Measurements from ENCODE around the gene ST6GALNAC4.

ST6GALNAC4 gene, protein sequence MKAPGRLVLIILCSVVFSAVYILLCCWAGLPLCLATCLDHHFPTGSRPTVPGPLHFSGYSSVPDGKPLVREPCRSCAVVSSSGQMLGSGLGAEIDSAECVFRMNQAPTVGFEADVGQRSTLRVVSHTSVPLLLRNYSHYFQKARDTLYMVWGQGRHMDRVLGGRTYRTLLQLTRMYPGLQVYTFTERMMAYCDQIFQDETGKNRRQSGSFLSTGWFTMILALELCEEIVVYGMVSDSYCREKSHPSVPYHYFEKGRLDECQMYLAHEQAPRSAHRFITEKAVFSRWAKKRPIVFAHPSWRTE

DNA sequence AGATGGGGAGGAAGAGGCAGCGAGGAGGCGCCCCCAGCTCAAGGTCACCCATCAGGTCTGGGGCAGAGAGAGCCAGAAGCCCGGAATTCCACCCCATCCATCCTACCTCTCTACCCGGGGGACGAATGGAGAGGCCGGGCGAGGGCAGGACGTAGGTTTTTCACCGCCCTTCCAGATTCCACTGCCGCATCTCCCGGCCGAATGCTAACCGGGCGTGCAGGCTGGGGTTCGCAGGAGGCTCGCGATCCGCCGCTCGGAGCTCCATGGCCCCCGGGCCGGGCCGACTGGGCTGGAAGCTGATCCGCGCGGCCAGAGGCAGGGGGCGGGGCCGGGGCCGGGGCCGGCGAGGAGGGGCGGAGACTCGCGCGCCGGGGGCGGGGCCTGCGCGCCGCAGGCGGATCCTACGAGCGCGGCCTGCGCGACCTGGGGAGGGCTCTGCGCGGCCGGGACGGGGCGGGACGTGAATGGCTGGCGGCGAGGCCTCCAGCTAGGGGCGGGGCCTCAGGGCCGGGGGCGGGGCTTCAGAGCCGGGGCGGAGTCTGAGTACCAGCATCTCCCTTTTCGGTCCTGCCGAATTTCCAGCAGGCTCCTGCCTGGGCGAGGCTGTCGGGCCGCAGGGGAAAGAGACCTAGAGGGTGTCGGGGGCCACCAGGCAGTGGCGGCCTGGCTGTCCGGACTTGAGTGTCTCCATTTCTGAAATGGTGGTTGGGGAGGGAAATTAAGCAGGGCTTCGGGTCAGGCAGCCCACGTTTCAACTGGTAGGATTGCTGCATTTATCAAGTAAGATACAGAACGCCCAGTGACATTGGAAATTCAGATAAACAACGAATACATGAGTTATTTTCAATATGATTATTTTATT is at the start of gene ST6GALNAC4:
ST6GALNAC4 (minus strand) TSS at position 322 of the 862 bp plus-strand sequence. CDS start 622 bp downstream, outside the sequence.
- DNase-seq = peak; percentile 65

DNA sequence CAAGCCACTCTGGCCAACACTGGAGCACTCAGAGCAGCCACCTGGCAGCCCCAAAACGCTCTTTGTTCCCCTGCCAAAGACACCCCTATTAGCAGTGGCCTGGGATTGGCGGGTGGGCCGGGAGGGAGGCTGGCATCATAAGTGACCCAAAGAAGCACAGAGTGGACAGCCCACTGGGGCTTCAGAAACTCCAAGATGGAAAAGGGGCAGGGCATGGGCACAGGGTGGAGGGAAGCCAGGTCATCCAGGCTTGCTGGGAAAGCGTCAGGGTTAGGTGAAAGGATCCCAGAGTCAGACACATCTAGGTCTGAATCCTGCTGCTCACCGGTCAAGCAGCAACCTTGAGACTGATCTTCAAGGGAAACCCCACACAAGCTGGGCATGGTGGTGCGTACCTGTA is 49.1 kb upstream of the ST6GALNAC4 start:
- no peak for DNase-seq

DNA sequence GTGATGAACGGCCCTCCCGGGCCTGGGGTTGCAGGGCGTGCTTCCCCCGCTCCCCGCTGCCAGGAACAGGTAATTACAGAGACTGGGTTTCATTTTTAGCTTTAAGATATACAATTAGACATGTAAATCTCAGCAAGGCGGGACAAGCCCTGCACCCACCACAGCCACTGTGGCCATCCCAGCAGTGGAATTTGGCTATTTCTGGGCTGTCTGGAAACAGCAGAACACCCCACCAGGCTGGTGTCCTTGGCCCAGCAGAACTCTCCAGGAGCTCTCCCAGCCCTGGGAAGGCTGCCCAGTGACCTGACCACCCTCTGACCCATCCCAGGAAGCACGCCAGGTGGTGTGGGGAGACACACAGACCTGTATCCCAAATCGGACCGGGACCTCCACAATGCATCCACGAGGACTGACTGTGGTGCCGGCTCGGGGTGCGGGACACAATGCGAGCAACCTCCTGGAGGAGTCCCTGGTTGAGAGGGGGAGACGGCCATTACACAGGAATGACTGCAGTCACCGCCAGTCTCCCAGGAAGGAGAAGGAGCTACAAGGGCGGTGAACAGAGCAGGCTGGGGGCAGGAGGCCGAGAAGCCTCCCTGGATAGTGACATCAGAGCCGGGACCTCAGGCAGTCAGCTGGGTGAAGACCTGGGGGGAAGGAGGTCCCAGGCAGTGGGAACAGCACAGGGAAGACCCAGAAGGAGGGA is 46.7 kb upstream of the ST6GALNAC4 start:
- no peak for DNase-seq

DNA sequence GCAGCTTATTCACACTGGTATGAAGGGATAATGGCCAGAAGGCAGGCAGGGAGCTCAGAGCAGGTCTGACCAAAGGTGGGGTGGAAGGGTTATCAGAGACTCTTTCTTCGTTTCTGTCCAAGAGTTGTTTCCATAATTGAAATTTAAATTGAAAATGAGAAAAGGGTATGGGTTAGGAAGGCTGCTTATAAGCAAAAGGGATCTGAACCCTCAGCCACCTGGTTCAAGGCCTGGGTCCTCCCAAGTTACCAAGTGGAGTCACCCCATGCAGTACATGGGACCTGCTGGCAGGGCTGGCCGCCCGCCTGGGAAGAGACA is 46.2 kb upstream of the ST6GALNAC4 start:
- DNase-seq = no peak

DNA sequence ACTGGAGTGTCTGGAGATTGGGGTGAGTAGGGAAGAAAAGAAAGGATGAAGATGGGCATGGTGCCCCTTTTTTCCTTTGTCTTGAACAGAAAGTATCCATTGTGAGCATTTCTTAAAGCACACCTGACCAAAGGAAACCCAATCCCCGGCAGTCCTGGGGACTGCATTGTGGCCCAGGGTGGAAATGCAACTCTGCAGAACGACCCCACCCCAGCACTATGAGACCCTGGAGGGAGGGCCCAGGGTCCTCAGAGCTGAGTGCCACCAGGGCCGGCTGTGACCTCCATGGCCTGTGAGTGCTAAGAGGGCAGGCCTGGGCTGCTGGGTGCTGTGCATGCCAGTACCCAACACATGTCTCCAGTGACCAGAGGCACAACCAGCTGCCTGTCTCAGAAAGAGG is 45.4 kb upstream of the ST6GALNAC4 start:
- no peak for DNase-seq

DNA sequence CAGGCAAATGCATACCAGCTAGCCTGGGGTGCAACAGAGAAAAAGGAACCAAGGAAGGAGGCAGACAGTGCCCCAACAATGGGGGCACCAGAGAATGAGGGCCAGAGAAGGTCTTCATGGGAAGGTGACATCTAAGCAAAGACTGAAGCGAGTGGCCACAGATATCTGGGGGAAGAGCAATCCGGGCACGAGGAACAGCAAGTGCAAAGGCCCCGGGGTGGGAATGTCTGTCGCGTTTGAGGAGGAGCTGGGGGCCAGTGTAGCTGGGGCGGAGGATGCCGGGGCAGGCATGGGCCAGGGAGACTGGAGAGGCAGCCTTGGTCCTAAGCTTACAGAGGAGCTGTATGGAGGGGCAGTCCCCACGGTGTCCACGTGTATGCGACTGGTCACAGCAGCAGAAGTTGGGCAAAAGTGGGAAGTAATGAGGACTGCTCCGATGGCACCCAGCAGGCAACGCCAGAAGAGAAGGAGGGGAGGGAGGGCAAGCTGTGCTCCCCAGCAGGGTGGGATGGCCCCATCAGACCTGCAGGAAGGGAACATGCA is 44.8 kb upstream of the ST6GALNAC4 start:
- DNase-seq = no peak

DNA sequence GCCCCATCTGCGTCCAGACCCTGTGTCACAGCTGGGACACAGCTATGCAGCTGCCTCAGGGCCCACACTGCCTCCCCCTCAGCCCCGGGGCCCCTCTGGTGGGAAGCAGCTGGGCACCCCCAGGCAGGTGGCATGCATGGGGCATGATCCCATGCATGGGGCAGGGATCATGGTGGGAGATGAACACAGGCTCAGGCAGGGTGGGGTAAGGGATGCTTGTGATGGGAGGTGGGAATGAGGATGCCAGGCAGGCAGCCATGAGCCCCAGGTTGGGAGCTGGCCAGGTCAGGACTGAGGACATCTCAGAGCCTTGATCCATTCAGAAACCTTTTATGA is 44.3 kb upstream of the ST6GALNAC4 start:
- DNase-seq = no peak

DNA sequence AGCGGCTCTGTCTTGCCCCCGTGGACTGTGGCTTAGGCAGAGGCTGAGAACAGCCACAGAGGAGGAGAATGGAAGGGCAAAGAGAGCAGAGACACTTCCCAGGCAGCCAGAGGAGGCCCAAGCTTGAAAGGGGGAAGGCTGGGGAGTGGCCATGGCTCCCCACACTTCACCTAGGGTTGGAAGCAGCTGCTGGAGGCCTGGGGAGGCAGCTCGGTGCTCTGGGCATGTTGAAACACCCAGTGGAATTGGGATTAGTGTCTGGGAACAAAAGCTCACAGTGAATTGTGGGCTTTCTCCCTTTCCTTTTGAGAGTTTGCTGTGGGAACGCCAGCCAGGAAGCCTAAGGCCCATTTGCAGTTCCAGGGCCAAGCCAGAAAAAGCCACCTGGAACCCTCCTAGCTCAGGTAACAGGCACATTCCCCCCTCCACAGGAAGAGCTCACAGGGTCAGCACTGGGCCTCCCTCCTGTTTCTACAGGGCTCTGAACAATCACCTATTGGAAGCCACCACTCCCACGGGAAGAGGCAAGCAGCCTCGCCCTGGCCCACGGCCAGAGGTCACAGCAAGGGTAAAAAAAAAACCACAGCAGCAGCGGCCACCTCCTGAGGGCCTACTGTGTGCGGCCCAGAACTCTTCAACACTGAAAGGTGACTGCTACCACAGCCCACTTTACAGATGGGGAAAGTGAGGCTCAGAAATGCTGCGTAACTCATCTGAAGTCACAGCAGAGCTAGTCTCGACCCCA is 43.7 kb upstream of the ST6GALNAC4 start:
- no peak for DNase-seq

DNA sequence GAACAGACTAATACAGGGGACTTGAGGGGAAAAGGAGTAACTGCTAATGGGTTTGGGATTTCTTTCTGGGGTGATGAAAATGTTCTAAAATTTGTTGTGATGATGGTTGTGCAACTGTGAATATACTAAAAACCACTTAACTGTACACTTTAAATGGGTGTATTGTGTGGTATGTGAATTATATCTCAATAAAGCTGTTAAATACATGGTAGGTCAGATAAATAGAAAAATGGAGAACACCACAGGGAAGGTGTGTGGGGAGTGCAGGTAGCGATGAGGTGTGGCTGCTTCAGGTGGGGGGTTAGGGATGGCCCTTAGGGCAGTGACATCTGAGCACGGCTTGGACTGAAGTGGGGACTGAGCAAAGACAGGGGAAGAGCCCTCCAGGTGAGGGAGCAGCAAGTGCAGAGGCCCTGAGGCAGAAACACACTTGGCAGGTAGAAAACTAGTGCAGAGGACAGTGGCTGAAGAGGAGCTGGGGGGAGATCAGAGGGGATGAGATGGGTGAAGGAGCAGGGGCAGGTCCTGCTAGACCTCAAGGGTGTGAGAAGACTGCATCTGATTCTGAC is 43.1 kb upstream of the ST6GALNAC4 start:
- DNase-seq = no peak

DNA sequence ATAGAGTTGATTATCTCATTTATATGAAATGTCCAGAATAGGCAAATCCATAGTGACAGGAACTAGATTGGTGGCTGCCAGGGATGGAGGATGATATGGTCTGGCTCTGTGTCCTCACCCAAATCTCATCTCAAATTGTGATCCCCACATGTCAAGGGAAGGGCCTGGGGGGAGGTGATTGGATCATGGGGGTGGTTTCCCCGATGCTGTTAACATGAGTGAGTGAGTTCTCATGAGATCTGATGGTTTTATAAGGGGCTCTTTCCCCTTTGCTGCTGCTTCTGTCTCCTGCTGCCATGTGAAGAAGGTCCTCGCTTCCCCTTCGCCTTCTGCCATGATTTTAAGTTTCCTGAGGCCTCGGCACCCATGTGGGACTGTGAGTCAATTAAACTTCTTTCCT is 42.6 kb upstream of the ST6GALNAC4 start:
- DNase-seq = no peak

DNA sequence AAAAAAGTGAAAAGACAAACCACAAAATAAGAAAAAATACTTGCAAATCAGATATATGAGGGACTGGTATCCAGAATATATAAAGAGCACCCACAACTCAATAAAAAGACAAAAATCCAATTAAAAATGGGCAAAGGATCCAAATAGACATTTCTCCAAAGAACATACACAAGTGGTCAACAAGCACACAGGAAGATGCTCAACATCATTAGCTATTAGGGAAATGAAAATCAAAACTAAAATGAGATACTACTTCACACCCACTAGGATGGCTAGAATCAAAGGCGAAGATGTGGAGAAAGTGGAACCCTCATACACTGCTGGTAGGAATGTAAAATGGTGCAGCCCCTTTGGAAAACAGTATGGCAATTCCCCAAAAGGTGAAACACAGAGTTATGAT is 41.9 kb upstream of the ST6GALNAC4 start:
- DNase-seq = no peak

DNA sequence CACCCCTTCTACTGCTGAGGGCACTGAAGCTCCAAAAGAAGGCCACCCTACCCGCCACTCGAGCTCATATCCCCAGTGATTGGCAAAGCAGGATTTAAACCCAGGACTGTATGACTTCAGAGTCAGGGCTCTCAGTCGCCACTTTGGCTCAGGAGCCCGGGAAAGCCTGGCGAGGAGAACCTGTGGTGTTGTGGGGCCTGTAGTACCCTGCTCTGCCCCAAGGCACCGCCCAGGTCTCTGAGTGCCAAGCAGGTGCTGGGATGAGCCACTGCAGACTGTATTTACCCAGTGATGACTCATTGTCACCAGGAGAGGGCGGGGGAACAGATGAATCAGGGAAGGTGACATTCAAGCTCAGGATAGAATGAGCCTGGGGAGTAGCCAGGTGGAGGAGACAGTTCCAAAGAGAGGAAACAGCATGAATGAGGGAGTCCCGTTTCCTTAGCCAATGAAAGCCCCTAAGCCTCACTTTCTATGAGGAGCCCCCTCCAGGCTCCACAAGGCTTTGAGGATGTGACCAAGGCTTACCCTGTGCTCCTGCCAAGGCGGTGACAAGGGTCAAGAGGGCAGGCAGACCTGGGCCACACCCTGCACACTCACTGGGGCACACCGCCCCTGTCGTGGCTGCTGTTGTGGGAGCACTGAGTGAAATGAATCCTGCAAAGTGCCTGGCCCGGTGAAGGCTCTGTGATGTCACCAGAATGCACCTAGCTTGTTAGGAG is 38.6 kb upstream of the ST6GALNAC4 start:
- DNase-seq = no peak

DNA sequence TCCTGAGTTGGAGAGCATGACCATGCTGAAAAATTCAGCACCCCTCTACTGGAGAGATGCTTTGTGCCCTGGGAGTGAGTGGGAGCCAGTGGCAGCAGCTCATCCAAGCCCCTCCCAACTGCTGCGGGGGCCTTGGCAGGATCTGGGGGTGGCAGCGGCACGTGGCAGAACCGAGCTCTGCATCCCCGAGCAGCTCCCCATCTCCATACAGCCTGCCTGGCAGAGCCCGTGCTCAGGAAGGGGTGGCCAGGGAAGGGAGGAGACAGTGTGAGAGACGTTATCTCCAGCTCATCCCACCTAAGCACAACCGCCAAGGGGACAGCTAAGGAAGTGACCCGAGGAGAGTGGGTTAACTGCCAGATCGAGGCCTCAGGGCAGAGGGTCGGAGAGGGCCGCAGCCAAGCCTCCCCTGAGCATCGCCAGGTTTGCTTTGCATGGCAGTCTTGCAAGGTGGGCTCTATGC is 38.0 kb upstream of the ST6GALNAC4 start:
- no peak for DNase-seq

DNA sequence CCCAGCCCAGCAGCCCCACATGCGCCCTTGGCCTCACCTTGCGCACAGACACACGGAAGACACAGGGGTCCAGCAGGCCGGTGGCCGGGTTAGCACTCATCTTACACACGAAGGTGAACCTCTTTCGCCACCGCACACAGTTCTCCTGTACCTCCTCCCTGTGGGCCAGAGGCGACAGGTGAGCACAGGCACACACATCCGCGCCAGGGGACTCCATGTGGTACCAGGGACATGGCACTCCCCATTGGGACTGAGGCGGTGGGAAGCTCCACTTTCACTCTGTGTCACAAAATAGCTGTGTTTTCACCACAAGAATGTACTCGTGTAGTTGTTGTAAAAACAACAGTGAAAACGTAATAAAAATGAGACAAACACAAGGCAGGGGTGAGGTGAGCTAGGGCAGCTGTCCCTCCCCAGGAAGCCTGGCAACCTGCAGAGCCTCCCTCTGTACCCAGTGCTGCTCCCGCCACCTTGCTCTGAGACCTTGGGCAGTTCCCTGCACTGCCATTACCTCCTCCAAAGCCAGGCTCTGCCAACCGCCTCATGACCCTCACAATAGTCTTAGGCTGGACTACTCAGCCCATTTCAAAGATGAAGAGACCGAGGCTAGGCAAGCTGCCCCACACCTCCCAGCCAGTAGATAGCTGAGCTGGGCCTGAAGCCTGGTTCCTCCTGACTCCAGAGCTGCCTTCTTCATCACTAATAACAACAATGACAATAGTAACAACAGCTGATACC is 37.1 kb upstream of the ST6GALNAC4 start:
- no peak for DNase-seq

DNA sequence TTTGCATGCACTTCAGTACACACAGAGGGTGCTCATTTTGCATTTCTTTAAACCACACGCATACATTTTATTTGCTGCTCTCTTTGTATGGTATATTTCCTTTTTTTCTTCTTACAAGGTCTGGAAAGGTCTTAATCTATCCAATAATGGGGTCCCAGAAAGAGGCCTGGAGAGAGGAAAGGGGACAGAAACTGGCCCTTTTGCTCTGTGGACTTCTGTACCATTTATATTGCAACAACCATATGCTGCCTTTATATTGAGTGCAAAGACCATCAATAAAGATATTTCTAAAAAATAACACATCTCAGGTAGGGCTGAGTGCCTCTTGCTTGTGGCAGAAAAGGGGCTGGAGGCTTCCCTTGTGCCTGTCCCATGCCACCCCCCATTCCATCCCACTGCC is 36.3 kb upstream of the ST6GALNAC4 start:
- DNase-seq = no peak

DNA sequence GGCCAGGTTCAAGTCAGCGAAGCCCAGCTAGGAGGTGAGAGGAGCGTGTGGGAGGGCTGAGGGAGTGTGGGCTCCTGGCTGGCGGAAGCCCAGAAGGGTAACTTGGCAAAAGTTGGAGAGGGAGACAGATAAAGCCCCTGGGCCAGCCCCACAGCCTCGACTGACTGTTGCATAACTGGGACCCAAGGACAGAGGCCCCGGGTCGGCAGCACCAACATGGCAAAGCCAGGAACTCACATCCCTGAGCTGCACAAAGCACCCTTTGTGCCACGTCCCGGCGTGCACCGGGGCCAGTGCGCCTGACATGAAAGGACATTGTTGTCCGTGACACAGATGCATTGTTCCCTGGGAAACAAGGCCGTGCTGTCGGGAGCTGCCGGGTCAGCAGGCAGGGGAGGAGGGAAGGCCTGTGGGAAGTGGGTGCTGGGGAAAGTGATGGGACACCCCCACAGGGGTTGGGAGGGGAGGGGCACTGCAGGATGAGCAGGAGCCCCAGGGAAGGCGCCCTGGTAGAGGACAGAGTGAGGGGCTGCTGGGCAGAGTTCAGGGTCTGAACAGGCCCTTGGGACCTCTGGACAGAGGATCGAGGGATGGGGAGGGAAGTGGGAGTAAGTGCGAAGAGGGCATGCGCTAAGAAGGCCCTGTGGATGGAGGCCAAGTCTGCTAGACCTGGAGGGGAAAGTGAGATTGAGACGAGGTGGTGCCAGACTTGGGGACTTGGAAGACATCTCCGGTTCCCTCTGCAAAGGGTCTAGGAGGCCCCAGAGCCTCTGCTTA is 33.9 kb upstream of the ST6GALNAC4 start:
- no peak for DNase-seq

DNA sequence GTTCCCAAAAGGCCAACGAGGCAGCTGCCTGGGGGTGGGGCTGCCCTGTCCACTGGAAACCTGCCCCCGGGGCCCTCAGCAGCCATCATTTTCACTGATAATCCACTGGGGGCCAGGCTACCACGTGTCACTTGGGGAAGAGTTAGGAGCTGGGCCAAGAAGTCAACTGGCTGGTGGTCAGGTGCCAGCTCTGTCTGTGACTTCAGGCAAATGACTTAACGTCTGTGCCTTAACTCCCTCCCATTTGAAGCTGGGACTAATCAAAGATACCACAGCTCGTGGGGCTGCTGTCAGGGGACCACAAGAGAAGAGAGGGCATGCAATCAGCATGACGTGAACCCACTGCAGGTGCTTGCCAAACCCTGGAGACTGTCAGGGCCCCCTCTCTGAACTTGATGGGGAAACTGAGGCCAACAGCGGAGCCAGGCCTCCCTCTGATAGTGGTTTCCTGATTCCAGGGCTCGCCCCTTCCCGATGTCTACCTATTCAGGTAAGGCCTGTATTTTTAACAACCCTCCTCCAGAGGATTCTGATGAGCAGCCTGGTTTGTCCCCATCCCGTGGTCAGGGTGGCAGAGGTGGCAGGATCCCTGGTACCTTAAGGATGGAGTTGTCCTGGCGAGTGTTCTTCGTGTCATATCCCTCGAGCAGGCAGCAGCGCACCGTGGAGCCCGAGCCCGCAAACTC is 33.1 kb upstream of the ST6GALNAC4 start:
- DNase-seq = no peak

DNA sequence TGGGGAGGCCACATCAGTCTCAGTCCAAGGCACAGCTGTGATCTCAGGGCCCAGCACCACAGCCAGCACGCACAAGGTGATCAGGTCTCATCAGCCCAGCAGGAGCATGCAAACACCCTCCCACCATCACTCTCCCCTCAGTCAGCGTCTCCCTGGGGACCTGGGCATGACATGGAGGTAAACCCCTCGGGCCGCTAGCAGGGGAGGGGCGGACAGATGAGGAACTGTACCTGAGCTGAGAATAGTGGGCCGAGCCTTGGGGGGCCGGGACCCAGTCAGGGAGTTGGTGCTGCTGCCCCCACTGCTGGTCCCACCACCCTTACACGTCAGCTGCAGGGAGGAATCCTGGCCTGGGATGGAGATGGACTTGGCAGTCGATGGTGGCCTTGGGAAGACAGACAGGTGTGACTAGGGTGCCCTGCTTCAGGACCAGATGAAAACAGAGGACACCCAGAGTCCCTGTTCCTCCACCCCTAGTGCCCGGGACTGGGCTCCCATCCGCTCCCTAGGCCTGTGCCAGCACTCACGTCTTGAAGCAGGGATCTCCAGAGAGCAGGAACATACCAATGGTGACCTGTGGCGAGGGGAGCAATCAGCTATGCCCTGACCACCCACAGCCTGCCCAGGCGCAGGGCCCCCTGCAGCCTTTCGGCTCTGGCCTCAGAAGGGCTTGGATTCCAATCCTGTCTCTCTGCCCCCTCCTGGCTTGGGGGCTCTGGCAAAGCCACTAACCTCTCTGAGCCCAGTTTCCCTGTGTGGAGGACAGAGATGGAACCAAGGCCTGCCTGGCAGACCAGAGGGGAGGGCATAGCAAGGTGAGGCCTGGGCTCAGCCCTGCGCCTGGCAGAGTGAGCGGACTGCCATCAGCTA is 31.2 kb upstream of the ST6GALNAC4 start:
- no peak for DNase-seq

DNA sequence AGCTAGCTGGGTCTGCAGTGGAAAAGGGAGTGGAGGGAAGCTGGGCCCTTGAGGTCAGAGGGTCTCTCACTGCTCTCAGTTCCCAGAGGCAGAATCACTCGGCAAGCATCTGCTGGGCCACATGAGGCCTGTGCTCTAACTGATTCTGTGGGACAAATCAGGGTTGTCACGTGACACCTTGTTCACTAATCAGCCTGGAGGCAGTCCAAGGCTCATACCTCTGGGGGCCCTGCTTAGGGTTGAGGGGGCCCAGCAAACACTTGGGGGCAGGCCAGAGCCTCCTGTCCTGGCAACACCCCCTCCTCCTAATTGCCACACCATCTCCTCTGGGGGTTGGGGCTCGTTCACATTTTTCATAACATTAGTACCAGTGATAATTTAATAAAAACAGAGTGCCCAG is 29.9 kb upstream of the ST6GALNAC4 start:
- DNase-seq = no peak

Data from NCI-H226 (cell line).